Common myeloid progenitor, CD34-positive (primary cell): ENCODE data around the gene OR4D9.
A peak's percentile ranks its signal among the peaks of the same experiment; 100 is the strongest.

Source experiments
- CTCF ChIA-PET: fragments of 350-600 bp; sonication (Branson Sonifier 250); formaldehyde crosslinking; loops from one replicate; lab custom pipeline; 2021; ENCODE audit warnings: antibody characterized with exemption; lab: Charles Lee
- POLR2A ChIA-PET: fragments of 350-600 bp; sonication (Branson Sonifier 250); formaldehyde crosslinking; loops from one replicate; lab custom pipeline; 2021; ENCODE audit warnings: antibody characterized with exemption; lab: Charles Lee
- DNase-seq, 3 donors: peaks; one replicate each; pipeline versions ENCODE4 v3.0.0 to v3.0.0-alpha.2; 2013
- H3K27ac ChIP-seq, 2 experiments: 1 replicate in 1 of 2; 2 replicates in 1 of 2; pipeline ENCODE4 v1.7.0; 2013; ENCODE audit warnings: inconsistent platforms in 2 of 2, low read length in 2 of 2, mild to moderate bottlenecking in 2 of 2, low read depth in 1 of 2, moderate library complexity in 1 of 2; ENCODE audit not compliant: severe bottlenecking in 2 of 2, insufficient read depth in 1 of 2, poor library complexity in 1 of 2
- H3K27me3 ChIP-seq, 5 experiments: replicated peaks in 2 of 5; 1 replicate in 3 of 5; 2 replicates in 2 of 5; pipeline versions ENCODE4 v1.6.1 to v1.7.0; 2013; ENCODE audit warnings: low read length in 4 of 5, mild to moderate bottlenecking in 2 of 5, moderate library complexity in 2 of 5, inconsistent platforms in 1 of 5; ENCODE audit not compliant: insufficient read depth in 5 of 5, control insufficient read depth in 4 of 5
- H3K36me3 ChIP-seq, 4 experiments: 1 replicate in 2 of 4; 2 replicates in 2 of 4; pipeline versions ENCODE4 v1.6.1 to v1.7.0; 2013; ENCODE audit warnings: low read length in 3 of 4, control low read depth in 1 of 4, mild to moderate bottlenecking in 1 of 4; ENCODE audit not compliant: control insufficient read depth in 4 of 4, insufficient read depth in 4 of 4
- H3K4me1 ChIP-seq, 4 experiments: 1 replicate in 3 of 4; 2 replicates in 1 of 4; pipeline versions ENCODE4 v1.6.1 to v1.7.1; 2013; ENCODE audit warnings: low read length in 3 of 4, mild to moderate bottlenecking in 3 of 4, control low read depth in 1 of 4, inconsistent platforms in 1 of 4, moderate library complexity in 1 of 4; ENCODE audit not compliant: control insufficient read depth in 4 of 4, insufficient read depth in 4 of 4; ENCODE audit errors: control extremely low read depth in 1 of 4
- H3K4me3 ChIP-seq, 7 experiments: 1 replicate in 4 of 7; 2 replicates in 3 of 7; pipeline versions ENCODE4 v1.5.1 to v1.7.0; 2013; ENCODE audit warnings: mild to moderate bottlenecking in 7 of 7, low read length in 6 of 7, moderate library complexity in 6 of 7, inconsistent platforms in 2 of 7, low read depth in 2 of 7, control low read depth in 1 of 7; ENCODE audit not compliant: insufficient read depth in 4 of 7, control insufficient read depth in 1 of 7; ENCODE audit errors: extremely low read depth in 1 of 7
- H3K9me3 ChIP-seq, 5 experiments: 1 replicate in 4 of 5; 2 replicates in 1 of 5; pipeline versions ENCODE4 v1.6.1 to v1.7.1; 2013; ENCODE audit warnings: low read length in 4 of 5, mild to moderate bottlenecking in 2 of 5, inconsistent platforms in 1 of 5, low read depth in 1 of 5, moderate library complexity in 1 of 5; ENCODE audit not compliant: control insufficient read depth in 4 of 5, insufficient read depth in 2 of 5; ENCODE audit errors: control extremely low read depth in 1 of 5
- WGBS: methylation state at CpG from one replicate; pipeline ENCODE4 v1.1.5; 2013; ENCODE audit not compliant: insufficient coverage; 5-methylcytosine and 5-hydroxymethylcytosine counted together

Gene OR4D9

DNA sequence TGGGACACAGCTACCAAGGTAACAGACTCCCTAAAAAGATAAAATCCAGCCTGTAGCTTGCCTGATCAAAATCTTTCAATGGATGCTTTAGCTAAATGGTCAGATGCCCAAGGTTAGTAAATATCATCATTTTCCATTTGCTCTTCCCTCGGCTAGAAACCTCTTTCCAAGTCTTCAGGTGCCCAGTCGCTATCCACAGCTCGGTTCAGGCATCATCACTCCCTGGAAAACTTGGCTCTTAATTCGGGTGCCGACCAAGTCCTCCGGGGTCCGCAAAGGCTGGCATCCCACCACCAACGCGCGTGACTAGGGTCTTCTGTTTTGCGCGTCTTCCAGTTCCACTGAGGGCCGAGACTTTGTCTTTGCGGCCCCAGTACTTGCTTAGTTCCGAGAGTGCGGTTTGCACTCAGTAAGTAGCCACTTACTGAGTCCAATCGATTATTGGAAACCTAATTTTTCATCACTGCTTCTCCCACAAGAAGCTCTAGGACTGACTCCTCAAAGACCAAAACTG lies 44.3 kb downstream of the OR4D9 start:
- Histone ChIP-seq H3K36me3 (no peaks in the 10 kb centered on the region), H3K27me3 (peaks cover 0 to 3% (median 0%) of the 10 kb centered on the region in 5 experiments), H3K9me3 (no peaks in the 10 kb centered on the region), H3K4me3 (peak overlapping the region in 6 of 7 experiments; percentile 56 to 81 (median 68)), H3K27ac (no peak overlapping the region), H3K4me1 (peaks cover 7 to 25% (median 14%) of the 10 kb centered on the region in 4 experiments)
- POLR2A ChIA-PET = no interaction called here
- 9% methylated on average over 17 of the region's 17 CpGs for WGBS
- CTCF ChIA-PET = no interaction called here
- DNase-seq = peak in 1 of 3 donors; percentile 21

GRCh38 chr11:59556115-59556916 lies 45.0 kb downstream of the OR4D9 start:
- H3K4me1 ChIP-seq = peaks cover 7 to 27% (median 16%) of the 10 kb centered on the region in 4 experiments
- peak; percentile 68 to 85 (median 84) for DNase-seq
- peak overlapping the region in 1 of 2 experiments; percentile 27 for H3K27ac ChIP-seq
- ChIA-PET POLR2A (no interaction called here), CTCF (interaction anchor here (1.2 to 1.7 kb wide), 3 partner anchors 10 to 14 kb away, joined by 3 to 6 read pairs (median 3); no protein-coding TSS in a partner anchor)
- H3K27me3 ChIP-seq = peaks cover 0 to 3% (median 0%) of the 10 kb centered on the region in 5 experiments
- WGBS = 3% methylated on average over 26 of the region's 30 CpGs
- no peaks in the 10 kb centered on the region for H3K9me3 ChIP-seq
- peak overlapping the region in 6 of 7 experiments; percentile 56 to 81 (median 68) for H3K4me3 ChIP-seq
- no peaks in the 10 kb centered on the region for H3K36me3 ChIP-seq

GRCh38 chr11:59556917-59557348 lies 45.6 kb downstream of the OR4D9 start:
- WGBS = 18% methylated on average over 11 of the region's 13 CpGs

GRCh38 chr11:59558270-59558643 lies 46.9 kb downstream of the OR4D9 start:
- peaks cover 0 to 3% (median 0%) of the 10 kb centered on the region in 5 experiments for H3K27me3 ChIP-seq
- POLR2A ChIA-PET = no interaction called here
- WGBS = 75% methylated on average over 7 of the region's 7 CpGs
- peaks cover 7 to 22% (median 15%) of the 10 kb centered on the region in 4 experiments for H3K4me1 ChIP-seq
- H3K27ac ChIP-seq = peak overlapping the region in 1 of 2 experiments; percentile 30
- CTCF ChIA-PET = interaction anchor here (1.1 kb wide), 1 partner anchor 49 kb away, joined by 3 read pairs; no protein-coding TSS in a partner anchor
- H3K36me3 ChIP-seq = no peaks in the 10 kb centered on the region
- no peaks in the 10 kb centered on the region for H3K9me3 ChIP-seq
- no peak for DNase-seq
- H3K4me3 ChIP-seq = peak overlapping the region in 2 of 7 experiments; percentile 66 to 81

More at GRCh38 chr11:59556917-59557348, 45.6 kb downstream of the OR4D9 start:
- peak overlapping the region in 1 of 2 experiments; percentile 27 for H3K27ac ChIP-seq
- no peaks in the 10 kb centered on the region for H3K9me3 ChIP-seq
- H3K4me3 ChIP-seq = peak overlapping the region in 6 of 7 experiments; percentile 56 to 81 (median 68)
- H3K36me3 ChIP-seq = no peaks in the 10 kb centered on the region
- CTCF ChIA-PET = interaction anchor here (1.2 to 1.7 kb wide), 3 partner anchors 9 to 14 kb away, joined by 3 to 6 read pairs (median 3); no protein-coding TSS in a partner anchor
- H3K27me3 ChIP-seq = peaks cover 0 to 3% (median 0%) of the 10 kb centered on the region in 5 experiments
- POLR2A ChIA-PET = interaction anchor here (1.0 kb wide), 1 partner anchor 58 kb away, joined by 4 read pairs; no protein-coding TSS in a partner anchor
- H3K4me1 ChIP-seq = peaks cover 7 to 22% (median 16%) of the 10 kb centered on the region in 4 experiments
- peak; percentile 29 to 63 (median 46) for DNase-seq

DNA sequence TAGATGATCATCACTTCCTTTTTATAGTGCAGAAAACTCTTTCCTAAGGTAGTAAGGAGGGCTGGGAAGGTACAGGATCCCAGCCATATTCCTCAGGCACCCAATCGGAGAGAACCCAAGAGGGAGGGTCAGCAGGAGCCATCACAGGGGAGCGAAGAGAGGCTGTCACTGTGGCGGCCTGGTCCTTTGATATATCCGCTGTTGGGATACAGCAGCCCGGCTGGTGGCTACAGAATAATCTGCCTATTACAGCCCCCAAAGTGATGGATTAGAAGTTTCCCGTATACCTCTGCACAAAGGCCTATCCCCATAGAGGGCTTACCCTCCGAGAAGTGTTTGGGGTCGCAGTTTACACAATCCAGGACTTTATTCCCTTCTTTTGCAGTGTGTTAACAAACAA lies 48.5 kb downstream of the OR4D9 start:
- peaks cover 7 to 22% (median 15%) of the 10 kb centered on the region in 4 experiments for H3K4me1 ChIP-seq
- peak overlapping the region in 5 of 7 experiments; percentile 80 to 100 (median 97) for H3K4me3 ChIP-seq
- H3K36me3 ChIP-seq = no peaks in the 10 kb centered on the region
- H3K27ac ChIP-seq = peak overlapping the region in 1 of 2 experiments; percentile 62
- CTCF ChIA-PET = interaction anchor here (1.0 to 1.8 kb wide), 2 partner anchors 8 to 22 kb away, joined by 3 to 4 read pairs; no protein-coding TSS in a partner anchor
- 72% methylated on average over 5 of the region's 8 CpGs for WGBS
- no peak for DNase-seq
- POLR2A ChIA-PET = no interaction called here
- no peaks in the 10 kb centered on the region for H3K9me3 ChIP-seq
- peaks cover 0 to 3% (median 0%) of the 10 kb centered on the region in 5 experiments for H3K27me3 ChIP-seq

DNA sequence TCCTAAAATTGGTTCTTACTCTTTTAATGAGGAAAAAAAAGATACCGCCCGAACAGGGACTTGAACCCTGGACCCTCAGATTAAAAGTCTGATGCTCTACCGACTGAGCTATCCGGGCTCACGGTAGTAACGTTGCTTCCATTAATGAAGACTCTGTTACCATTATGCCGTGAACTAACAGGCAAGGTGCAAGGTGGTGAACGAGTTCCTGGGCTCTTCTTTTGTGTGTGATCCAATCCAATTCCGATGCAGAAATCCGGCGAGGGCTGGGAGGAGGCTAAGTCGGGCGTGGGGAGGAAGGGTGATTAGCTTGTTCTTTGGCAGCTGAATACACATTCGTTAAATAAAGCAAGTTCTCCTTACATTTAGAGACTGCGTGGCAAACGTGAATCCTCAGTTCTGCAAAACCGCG lies 49.0 kb downstream of the OR4D9 start:
- Histone ChIP-seq H3K4me1 (peaks cover 7 to 22% (median 15%) of the 10 kb centered on the region in 4 experiments), H3K27ac (peak overlapping the region in 1 of 2 experiments; percentile 62), H3K9me3 (no peaks in the 10 kb centered on the region), H3K36me3 (no peaks in the 10 kb centered on the region), H3K27me3 (peaks cover 0 to 3% (median 0%) of the 10 kb centered on the region in 5 experiments), H3K4me3 (peak overlapping the region; percentile 80 to 100 (median 97))
- ChIA-PET POLR2A (no interaction called here), CTCF (interaction anchor here (1.0 to 1.8 kb wide), 2 partner anchors 9 to 23 kb away, joined by 3 to 4 read pairs; no protein-coding TSS in a partner anchor)
- 0% methylated on average over 13 of the region's 18 CpGs for WGBS
- peak; percentile 83 to 86 (median 85) for DNase-seq
